Activated gamma-delta T cell treated with Interleukin-2 at 50 U/mL for 16 hours (primary cell): ENCODE results near the gene AZGP1.
"Not testable (repeated sequence)": the region's sequence is repeated elsewhere in the genome, so short reads cannot be mapped to it uniquely, and the experiment has no call there.

Experiments
- DNase-seq: peaks from one replicate; pipeline ENCODE4 v3.0.0-alpha.2; 2020

Gene AZGP1

DNA sequence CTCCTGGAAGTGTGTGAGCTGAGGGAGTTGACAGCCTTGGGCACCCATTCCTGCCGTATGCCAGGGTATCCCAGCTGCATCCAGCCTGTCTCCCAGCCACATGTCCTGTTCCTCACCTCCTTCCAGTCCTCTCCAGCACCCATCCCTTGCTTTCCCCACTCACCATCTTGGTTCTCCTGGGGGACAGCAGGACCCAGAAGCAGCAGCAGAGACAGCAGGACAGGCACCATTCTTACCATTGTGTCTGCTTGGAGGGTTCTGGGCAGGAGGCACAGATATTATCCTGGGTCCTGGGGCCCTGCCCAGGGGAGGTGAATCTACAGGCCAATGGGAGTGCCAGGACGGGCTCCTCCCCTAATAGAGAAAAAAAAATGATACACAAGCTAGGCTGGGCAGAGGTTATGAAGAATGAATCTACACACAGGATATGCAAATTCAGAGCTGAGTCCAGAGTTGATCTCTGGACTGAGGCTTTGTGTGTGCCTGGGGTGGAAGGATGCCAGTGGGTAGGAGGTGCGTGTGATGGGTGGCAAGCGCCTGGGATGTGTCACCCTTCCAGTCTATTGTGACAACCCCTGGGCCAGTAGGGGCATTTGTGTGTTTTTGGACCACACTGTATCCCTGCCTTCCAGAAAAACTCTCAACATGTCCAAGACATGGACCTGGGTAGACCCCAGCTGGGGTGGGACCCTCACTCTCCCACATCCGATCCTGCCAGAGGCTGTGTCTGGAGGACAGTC lies at the start of gene AZGP1:
AZGP1 (minus strand) TSS at position 250 of the 740 bp plus-strand sequence; CDS start at position 239, 11 bp downstream.
- no peak for DNase-seq

DNA sequence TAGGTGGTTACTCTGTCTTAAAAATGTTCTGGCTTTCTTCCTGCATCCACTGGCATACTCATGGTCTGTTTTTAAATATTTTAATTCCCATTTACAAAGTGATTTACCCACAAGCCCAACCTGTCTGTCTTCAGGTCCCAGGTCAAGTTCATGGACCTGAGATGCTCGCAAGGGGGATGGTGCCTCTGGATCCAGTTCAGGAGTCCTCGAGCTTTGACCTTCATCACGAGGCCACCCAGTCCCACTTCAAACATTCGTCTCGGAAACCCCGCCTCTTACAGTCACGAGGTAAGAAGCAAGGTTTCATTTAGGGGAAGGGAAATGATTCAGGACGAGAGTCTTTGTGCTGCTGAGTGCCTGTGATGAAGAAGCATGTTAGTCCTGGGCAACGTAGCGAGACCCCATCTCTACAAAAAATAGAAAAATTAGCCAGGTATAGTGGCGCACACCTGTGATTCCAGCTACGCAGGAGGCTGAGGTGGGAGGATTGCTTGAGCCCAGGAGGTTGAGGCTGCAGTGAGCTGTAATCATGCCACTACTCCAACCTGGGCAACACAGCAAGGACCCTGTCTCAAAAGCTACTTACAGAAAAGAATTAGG lies 48.3 kb upstream of the AZGP1 start:
- no peak for DNase-seq

DNA sequence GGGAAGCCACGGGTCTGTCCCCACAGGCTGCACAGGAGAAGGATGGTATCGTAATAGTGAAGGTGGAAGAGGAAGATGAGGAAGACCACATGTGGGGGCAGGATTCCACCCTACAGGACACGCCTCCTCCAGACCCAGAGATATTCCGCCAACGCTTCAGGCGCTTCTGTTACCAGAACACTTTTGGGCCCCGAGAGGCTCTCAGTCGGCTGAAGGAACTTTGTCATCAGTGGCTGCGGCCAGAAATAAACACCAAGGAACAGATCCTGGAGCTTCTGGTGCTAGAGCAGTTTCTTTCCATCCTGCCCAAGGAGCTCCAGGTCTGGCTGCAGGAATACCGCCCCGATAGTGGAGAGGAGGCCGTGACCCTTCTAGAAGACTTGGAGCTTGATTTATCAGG lies 47.7 kb upstream of the AZGP1 start:
- no peak for DNase-seq

DNA sequence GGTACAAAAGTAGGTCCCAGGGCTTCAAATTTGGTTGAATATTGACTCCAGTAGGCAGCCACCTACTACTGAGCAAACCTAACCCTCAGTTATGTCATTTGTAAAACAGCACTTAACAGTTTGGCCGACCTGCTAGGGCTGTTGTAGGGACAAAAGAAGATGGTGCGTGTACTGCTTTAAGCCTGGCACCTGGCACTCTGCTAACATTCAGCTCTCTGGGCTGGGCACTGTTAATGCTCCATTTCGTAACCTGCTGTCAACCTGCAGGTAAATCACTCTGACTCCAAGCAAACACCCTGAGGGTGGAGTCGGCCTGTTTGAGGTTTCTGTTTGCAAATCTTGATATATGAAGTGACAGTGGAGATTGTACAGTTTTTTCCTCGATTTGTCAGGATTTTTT lies 46.8 kb upstream of the AZGP1 start:
- DNase-seq = no peak

DNA sequence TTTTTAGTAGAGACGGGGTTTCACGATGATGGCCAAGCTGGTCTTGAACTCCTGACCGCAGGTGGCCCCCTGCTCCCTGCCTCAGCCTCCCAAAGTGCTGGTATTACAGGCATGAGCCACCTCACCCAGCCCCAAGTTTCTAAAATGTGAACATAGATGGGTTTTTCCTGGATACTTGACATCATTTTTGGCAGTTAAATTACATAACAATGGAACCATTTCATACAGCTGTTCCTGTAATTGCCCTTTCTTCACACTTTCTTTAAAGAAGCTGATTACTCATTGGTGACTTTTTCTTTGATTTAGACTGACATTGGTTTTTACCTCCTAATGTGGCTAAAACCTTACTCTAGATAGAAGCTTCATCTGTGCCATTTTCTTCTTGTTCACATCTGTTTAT lies 45.5 kb upstream of the AZGP1 start:
- no peak for DNase-seq

DNA sequence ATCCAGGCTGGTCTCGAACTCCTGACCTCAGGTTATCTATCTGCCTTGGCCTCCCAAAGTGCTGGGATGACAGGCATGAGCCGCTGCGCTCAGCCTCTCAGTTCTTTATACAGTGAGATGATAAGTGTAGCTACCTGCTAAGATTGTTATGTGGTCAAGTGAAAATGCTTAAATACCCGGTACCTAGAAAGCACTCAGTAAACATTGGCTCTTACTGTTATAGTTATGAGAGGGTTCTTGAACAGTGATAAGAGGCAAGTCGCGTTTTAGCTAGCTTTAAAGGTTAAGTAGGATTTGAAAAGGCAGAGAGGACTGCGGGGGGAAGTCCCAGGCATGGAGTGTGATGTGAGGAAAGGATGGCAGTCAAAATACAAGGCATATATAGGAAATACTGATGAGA lies 44.1 kb upstream of the AZGP1 start:
- DNase-seq = no peak

DNA sequence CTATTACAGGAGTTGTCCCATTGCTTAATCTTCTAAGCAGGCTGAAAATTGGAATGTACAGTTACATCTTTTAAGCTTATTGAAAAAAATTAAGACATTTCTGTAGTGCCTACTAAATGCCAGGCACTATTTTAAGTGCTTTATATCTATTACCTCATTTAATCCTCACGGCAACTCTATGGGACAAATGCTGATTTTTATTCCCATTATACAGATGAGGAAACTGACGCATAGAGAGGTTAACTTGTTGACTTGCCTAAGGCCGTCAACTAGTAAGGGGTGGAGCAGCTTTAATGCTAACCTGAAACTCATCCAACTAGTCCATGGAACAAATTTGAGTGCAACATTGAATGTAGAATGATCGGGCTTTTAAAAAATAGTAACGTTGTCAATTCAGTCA lies 42.0 kb upstream of the AZGP1 start:
- no peak for DNase-seq

DNA sequence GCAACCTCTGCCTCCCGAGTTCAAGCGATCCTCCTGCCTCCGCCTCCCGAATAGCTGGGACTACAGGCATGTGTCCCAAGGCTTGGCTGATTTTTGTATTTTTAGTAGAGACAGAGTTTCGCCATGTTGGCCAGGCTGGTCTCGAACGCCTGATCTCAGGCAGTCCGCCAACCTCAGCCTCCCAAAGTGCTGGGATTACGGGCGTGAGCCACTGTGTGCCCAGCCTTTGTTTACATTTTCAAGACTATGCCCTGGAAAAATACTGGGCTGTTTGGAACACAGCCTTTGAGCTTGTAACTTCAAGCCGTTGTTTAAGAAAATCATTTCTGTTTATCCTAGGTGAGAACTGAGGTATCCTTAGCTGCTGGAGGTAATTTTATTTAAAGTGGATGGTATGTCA lies 41.5 kb upstream of the AZGP1 start:
- no peak for DNase-seq

DNA sequence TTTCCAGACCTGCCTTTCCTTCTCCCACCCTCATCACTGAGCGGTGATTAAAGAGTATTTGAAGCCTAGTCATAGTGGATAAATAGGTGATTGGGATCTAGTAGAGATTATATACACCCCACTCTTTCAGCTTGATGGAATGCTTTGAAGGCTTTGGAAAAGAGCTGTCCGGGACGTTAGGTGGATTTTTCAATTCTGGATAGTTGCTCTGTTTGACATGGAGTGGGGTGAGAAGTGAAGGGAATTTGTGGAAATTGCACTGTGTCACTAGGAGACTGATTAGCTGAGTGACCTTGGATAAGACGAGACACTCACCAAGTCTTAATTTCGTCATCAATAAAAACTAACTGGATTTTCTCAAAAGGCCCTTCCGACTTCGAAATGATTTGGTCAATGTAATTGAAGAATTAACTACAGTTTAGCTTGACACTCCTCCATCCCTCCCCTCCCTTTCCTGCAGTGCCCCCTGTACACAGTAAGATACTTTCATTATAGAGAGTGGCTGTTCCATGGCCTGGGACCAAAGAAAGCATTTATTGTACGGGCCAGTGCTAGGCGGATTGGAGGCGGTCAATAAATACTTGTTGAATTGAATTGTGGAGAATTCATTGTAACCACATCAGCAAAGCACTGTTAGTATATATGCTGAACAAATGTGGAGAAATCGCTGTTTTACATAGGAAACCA lies 40.5 kb upstream of the AZGP1 start:
- DNase-seq = no peak

DNA sequence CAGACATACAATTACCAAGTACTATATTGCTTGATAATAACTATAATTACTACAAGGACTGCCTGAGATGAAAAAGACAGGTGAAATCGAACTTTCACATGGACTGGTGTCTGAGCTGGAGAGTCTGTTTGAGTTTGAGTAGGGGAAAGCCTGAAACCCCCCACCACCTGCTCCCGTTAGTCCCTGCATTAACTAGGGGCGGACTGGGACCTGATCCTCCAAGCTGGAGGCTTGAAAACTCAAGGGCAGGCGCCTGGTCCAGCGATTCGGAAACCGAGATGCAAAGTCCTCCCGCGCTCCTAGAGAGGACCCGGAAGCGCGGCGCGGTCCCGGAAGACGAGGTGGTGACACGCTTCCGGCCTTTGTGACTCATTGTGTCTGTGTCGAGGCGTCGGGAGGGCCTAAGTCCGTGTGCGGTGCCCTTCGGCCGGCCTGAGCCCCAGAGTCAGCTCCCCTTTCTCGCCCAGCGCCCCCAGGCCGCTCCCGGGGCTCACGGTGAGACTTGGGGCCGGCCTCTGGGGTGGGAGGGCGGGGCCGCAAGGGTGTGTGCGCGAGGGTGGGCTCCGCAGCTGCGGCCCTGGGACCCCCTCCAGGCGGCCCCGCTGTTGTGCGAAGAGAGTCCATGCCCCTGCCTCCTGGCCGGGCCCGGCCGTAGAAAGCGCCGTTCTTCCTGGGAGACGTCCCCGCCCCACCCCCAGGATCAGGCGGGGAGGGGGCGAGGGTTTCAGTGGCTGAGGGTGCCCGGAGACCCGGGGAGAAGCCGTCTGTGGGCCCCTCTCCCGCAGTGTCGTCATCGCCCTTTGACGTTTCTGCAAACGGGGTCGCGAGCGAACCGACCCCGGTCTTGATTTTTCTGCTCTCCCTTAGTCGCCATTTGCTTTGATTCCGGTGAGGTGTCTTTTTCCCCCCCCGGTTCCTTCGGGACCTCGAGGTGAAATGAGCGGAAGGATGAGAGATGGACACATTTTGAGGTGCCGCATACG lies 39.7 kb upstream of the AZGP1 start, which contains the start of gene ZKSCAN1:
ZKSCAN1 (plus strand) TSS at position 365 of the 983 bp plus-strand sequence. CDS start 7,911 bp downstream, outside the sequence.
- DNase-seq = peak; percentile 82

DNA sequence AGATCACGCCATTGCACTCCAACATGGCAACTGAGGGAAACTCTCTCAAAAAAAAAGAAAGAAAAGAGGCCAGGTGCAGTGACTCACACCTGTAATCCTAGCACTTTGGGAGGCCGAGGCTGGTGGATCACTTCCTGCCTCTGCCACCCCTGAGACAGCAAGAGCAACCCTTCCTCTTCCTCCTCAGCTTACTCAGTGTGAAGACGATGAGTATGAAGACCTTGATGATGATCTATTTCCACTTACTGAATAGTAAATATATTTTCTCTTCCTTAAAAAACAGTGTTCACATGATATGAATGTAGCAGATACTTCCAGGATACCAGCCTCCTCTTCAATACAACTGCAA lies 37.5 kb upstream of the AZGP1 start:
- DNase-seq = no peak

DNA sequence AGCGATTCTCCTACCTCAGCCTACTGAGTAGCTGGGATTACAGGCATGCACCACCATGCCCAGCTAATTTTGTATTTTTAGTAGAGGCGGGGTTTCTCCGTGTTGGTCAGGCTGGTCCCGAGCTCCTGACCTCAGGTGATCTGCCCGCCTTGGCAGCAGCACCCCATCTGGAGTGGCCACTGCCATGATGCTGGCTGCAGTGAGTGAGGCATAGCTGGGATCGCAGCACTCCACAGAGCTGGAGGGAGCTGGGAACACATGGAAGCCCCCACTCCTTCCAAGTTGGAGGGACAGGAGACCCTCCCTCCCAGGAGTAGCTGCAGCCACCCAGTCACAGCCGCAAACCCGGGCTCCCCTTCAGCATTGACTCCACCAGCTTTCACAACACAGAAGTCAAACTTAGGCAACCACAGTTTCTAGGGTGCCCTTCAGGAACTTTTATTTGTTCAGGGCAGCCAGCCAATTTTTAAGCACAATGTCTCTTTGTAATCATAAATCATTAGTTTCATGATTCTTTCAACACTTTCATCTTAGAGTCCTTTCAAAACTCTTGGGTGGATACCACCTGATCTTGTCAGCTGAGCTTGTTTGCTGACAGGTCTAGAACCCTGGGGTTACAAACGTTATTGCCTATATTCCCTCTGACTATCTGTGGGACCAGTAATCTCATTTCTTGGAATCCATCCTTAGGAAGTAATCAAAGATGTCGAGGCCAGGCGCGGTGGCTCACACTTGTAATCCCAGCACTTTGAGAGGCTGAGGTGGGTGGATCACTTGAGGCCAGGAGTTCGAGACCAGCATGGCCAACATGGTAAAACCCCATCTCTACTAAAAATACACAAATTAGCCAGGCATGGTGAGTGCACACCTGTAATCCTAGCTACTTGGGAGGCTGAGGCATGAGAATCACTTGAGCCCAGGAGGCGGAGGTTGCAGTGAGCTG lies 36.8 kb upstream of the AZGP1 start:
- not testable (repeated sequence) for DNase-seq

DNA sequence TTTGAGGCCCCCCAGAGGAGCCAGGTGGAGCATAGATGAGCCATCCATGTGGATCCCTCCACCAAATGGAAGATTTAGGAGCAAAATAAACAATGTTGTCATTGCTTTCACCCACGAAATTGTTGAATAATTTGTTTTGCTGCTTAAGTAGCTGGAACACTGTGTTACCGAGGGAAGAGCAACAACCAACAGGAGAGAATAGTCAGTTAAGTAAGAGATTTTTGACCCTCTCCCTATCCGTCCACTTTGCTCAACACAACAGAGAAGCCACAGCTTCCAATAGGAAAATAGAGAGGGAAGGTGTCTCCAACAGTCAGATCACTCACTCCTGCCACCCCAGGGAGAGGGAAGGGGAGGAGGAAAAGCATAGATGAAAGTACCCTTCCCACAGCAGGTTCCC lies 35.7 kb upstream of the AZGP1 start:
- DNase-seq = no peak

DNA sequence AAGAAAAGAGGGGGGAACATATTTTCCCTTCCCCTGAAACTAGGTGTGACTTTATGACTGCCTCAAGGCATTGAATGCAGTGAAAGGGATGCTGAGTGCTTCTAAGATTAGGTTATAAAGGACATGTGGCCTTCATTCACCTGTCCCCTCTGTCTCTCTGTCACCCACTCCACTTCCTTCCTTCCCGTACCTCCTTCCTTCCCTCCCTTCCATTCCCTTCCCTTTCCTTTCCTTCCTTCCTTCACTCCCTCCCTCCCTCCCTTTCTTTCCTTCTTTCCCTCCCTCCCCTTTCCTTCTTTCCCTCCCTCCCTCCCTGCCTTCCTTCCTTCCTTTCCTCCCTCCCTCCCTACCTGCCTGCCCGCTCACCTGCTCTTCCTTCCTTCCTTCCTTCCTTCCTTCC lies 35.1 kb upstream of the AZGP1 start:
- no peak for DNase-seq

DNA sequence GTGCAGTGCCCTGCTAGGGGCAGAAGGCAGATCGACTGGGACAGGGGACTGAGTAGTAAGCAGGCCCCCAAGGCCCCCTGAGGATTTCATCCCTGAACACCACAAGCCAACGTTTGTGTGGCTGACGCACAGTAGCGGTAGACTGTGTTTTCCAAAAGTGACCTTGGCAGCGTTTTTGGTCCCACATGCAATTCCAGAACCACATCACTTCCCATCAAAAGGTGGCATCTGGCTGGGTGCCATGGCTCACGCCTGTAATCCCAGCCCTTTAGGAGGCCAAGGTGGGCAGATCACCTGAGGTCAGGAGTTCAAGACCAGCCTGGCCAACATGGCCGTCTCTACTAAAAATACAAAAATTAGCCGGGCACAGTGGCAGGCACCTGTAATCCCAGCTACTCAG lies 34.1 kb upstream of the AZGP1 start:
- DNase-seq = not testable (repeated sequence)

DNA sequence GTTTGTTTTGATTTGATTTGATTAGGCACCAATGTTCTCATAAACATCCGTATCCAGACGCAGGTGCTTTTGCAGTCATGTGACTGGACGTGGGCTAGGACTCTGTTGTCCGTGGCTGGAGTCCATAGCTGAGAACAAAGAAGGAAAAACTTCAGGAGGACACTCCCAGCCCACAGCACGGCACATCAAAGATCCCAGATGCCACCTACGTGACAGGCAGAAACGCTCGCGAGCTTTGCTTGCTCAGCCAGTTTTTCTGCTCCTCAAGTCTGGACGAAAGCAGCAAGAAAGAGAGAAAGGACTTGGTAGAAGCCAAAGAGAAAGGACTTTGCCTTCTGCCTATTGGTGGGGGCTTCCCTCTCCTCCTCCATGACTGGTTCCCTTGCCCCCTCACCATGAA lies 32.7 kb upstream of the AZGP1 start:
- no peak for DNase-seq

DNA sequence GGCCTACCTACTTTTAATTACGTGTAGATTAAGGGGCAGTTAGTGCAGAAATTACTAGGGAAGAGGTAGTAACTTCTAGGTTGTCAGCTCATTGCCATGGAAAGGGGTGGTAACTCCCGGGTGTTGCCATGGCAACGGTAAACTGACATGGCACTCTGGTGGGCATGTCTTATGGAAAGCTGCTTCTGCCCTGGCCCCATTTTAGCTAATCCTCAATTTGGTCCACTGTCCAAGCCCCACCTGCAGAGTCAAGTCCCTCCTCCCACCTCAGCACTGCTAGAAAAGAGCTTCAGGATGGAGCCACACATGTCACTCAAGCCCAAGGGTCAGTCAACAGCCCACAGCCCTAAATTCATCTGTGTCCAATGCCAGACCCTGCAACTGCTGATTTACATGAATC lies 32.1 kb upstream of the AZGP1 start:
- no peak for DNase-seq

DNA sequence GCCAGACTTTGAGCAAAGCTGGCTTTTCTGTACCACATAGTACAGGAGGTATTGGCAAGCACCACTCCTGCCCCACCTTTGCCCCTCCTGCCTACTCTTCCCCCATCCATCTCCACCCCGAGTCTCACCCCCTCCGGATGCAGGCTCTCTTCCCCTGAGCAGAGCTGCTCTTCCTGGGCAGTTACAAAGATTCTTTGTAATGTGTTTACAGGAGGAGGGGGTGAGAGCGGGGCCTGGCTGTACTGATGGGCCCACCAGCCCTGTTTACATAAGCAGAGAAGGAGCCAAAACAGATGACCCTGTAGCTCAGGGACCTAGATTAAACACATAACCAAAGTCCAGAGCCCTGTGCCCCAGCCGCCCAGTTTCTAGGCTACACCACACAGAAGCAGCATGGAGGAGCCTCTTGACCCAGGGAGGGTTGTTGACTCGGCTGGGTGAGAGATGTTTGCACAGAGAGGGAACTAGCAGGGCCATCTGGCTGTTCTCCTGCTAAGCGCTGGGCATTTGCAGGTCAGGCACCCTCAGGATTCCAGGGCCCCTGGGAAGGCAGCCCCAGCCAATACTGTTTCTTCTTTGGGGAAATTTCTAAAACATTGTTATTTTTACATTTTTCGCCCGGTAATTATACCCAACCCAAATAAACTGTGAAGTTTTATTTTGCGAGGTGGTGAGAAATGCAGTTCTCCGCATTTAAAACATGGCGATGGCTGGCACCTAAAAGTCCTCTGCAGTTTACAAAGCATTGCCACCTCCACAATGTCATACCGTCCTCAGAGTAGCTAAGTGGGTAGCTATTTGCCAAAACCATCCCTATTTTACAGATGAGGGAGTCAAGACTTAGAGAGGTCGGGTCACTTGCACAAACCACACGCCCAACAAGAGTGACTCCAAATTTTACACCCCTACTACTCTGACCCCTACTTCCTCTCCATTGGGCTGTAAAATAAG lies 28.2 kb upstream of the AZGP1 start:
- DNase-seq = no peak

DNA sequence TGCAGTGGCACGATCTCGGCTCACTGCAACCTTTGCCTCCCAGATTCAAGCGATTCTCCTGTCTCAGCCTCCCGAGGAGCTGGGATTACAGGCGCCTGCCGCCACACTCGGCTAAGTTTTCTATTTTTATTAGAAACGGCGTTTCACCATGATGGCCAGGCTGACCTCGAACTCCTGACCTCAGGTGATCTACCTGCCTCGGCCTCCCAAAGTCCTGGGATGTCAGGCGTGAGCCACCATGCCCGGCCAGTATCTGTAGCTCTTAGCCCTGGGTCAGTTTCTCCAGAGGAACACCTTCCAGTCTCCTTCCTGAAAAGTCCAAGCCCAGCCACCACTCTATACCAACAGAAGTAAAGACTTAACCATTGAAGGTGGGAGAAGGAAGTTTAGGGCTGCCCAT lies 24.4 kb upstream of the AZGP1 start:
- no peak for DNase-seq

DNA sequence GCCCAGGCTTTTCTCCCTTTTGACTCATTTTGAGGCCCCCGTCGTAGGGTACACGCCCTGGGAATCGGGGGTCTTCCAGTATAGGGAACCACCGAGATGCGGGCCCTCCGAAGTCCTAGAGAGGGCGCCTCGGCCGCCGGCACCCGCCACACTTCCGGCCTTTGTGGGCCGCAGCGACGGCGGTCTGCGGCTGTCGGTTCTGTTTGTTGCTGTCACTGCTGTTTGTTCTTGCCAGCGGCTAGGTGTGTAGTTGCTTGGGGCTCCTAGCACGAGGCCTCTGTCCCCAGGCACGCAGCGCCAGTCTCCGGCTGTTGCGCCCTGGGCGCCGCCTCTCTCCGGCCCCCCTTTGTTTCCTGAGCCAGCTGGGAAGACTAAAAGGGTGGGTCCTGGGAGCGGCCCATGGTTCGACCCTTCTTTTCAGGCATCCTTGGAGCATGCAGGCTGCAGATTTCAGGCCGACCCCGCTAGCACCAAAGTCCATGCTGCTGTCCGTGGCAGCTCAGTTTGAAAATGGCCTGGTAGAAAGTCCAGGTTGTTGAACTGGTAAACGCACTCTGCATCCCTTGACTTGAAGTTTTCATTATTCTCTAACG lies 21.8 kb upstream of the AZGP1 start:
- peak; percentile 79 for DNase-seq
